SHP77 treated with DMSO at 0.1 percent for 48 hours (cell line): ENCODE measurements around the gene WIPF3.

Experiments
- DNase-seq: peaks from one replicate; lab custom pipeline; 2025; lab: John Stamatoyannopoulos, UW

WIPF3 gene

GRCh38 chr7:29809533-29810155 lies 3.3 kb downstream of the WIPF3 start:
- DNase-seq, result no peak

- DNase-seq, result no peak
Measured at GRCh38 chr7:29810297-29810696, 4.0 kb downstream of the WIPF3 start.

GRCh38 chr7:29810813-29811482 lies 4.6 kb downstream of the WIPF3 start:
- DNase-seq, result no peak

DNA sequence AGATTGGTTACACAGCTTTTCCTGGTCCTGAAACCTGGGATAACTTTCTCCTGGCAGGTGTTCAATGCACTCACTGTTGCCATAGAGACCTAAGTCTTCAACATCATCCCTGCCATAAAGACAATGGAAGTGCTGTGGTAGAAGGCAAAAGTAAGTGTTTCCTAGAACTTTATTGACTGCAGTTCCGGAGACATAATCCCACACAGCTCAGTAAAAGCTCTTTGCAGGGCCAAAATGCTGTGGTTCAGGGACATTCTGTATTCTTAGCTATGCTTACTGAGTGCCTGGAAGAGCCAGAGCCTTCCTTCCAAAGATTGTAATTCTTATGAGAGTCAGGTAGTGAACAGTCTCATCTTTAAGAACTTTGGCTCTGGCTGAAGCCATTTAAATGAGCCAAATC lies 5.3 kb downstream of the WIPF3 start:
- no peak for DNase-seq

DNA sequence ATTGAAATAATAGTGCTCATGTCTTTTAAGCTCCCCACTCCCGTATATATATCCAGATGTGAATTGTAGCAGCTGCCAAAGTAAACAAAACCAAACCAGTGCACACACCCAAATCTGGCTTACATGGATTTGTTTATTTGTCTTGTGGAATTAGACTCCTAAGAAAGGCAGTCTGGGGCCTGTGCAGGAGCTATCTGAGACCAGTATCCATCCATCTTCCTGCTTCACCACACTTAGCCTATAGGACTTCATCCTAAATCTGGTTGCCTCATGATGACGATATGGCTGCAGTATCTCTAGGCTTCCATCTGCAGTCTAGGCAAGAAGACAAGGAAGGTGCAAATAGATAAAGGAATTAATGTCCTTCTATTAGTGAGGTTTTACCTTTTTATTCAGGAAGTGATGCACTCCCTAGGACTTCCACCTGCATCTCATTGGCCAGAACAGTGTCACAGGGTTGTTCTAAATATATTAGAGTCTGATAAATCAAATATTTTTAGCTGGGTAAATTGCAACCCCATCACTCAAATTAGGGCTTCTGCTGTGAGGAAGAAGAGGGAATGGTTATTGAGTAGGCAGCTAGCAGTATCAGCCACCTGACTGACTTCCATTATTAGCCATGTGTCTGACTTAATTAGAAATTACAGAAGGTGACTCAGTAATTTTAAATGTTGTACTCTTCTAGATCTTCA lies 6.0 kb downstream of the WIPF3 start:
- DNase-seq, result no peak

DNA sequence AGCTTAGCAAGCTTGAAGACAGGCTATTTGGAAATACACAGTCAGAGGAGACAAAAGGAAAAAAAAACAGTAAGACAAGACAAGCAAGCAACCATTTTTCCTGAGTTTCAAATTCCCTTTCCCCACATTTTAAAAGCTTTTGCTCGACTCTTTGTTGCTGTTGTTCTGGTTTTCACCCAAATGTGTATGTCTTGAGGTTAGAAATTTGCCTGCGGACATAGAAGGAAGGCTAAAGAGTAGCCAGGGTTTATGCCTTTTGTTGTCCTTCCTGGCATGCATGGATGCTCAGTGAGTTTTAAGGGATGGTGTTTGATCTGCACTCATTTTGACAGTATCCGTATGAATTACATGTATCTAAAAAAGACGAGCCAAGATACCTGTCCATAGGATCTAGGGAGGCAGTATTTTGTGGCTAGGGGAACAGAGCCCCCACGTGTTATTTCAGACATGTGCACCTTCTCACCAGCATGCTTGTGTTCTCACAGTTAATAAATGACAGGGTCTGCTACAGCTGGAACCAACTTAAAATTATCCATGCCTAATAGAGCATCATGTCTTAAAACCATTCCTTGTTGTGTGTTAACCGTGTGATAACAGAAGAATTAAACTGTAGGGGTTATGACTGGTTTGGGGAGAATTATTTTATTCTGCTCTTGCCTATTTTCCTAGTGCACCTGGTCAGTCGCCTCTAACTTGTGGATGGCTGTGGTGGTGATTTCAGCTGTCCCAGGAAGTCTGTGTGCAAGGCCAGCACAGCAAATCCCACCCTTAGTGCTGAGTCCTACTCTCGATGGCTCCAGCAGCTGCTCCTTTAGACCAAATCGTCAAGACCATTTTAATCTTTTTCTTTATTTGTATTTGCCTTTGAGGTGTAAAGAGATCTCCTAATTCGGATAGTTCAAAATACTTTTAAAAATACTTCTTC lies 9.1 kb downstream of the WIPF3 start:
- no peak for DNase-seq

GRCh38 chr7:29818308-29818707 lies 12.0 kb downstream of the WIPF3 start:
- DNase-seq, result no peak

- DNase-seq, result no peak
Measured at GRCh38 chr7:29825775-29826529, 19.6 kb downstream of the WIPF3 start.

- no peak for DNase-seq
Measured at GRCh38 chr7:29826530-29826822, 20.2 kb downstream of the WIPF3 start.

DNA sequence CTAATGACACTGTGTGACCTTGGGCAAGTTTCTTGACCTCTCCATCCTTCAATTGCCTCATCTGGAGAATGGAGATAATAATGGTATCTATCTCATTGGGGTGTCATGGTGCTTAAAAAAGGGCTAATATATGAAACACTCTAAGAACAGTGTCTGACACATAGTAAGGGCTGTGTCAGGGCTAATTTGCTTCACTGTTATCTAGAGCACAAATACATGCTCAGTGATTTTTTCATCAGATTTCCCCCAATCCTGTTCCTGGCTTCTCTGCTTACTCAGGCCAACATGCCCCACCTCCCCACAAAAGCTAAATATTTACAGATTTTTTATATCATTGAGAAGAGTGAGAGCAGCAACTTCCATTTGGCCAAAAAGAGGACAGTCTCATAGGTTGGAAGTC lies 20.6 kb downstream of the WIPF3 start:
- no peak for DNase-seq

DNA sequence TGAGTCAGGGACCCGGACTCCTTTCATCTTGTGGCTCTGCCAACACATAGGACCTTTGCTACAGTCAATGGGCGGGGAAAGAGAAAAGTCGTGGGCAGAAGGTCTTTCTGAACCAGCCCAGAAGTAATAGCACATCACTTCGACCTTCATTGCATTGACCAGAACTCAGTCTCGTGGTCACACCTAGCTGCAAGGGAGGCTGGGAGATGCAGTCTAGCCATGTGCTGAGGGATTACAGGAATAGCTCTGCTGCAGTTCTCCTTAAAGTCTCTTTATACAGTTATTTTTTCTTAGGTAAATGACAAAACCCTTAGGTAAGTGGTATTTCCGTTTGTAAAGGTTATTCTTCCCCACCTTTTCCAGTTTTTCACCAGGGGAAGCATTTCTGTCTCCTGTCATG lies 25.4 kb downstream of the WIPF3 start:
- no peak for DNase-seq

DNA sequence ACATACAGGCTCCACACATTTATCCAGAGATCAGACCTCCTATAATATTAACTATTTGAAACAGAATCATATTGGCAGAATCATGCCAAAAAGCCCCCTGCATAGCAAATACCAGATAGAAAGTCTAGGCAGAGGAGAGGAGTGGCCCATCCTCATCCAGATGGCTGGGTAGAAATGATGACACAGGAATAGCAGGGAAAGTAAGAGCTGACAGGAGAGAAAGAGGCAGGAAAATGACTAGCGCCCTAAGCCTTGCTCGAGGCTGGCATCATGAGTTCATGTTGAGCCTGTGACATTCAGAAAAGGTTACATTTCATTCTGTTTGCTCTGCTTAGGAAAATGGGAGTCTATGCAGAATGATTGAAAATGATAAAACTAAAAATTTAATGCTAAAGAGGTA lies 27.6 kb downstream of the WIPF3 start:
- no peak for DNase-seq

GRCh38 chr7:29835718-29836117 lies 29.4 kb downstream of the WIPF3 start:
- DNase-seq, result no peak

- no peak for DNase-seq
Measured at GRCh38 chr7:29839302-29839701, 33.0 kb downstream of the WIPF3 start.

DNA sequence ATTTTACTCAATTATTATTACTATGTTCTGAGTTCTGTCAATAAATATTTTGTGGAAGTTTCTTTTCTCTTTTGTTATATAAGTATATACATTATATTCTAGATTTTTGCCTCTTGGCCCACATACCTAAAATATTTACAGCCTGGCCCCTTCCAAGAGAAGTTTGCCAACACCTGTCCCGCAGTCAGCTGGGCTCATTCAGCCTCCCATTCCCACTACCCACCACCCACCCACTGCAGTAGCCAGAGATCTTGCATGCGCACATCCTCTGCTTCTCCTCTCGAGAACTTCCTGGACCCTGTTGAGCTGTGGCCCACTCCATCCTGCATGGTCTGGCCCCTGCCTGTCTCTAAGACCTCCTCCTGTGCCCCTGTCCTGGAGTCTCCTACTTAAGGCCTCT lies 33.6 kb downstream of the WIPF3 start:
- DNase-seq, result no peak

DNA sequence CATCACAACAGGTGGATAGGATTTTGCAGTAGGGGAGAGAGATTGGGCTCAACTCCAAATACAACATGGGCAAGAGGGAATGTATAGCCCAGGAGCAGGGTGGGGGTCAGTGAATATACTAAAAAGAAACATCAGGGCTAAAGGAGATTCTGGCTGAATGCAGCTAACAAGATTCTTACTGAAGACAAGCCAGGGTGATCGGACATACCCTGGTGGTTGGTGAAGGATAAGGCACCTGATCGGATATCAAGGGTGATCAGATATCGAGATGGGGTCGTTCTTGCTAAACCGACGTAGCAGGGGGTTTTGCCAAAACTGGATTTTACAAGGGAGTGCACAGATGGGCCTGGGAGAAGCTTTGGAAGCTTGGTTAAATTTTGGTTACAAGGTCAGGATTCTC lies 34.4 kb downstream of the WIPF3 start:
- no peak for DNase-seq

DNA sequence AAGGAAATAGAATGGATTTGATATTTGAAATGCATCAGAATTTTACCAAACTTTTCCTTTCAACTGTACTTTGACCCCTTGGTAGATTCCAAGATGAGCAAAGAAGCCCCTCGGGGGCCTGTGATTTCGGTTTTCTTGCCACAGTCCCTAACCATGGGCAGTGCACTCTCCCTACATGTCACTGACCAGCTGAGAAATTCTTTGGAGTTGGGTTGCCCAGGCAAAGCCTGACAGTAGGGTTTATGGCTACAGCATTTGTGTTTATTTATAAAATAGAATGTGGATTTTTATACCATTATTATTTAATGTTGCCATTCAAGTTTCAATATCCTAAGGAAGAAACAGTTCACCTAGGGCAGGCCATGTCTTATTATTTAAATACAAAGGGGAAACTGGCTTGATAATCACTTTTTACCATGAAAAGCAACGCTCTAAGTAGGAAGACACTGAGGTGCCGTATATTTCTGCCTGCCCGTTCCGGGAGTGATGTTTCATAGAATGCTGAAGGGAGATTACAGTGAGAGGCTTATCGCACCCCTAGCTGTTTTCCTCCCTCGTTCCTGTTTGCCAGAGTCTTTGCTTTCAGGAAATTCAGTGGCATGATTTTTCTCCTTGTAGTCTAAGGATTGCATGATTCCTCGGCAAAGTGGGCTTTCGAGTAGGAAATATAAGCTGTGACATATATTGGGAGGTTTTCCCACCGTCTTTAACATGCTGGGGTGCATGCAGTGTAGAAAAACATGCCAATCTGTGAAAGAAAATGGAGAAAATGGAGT lies 35.8 kb downstream of the WIPF3 start:
- DNase-seq, result no peak

GRCh38 chr7:29843093-29843492 lies 36.8 kb downstream of the WIPF3 start:
- no peak for DNase-seq

- no peak for DNase-seq
Measured at GRCh38 chr7:29843726-29844125, 37.4 kb downstream of the WIPF3 start.

DNA sequence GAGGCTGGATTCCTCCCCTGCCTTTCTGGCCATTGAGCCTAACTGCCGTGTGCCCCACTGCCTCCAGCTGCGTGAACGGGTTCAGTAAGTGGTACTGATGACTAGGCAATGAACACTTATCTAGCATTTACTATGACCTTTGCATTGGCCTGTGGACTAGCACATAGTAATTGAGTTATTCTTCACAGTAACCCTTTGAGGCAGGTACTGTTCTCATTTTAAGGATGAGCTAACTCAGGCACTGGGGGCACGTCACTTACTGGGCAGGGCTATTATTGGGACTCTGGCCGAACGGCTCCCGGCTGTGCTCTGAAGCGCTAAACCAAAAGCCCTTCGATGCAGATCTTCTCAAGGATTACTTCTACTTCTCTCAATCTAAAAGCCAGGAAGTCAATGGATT lies 38.3 kb downstream of the WIPF3 start:
- no peak for DNase-seq

DNA sequence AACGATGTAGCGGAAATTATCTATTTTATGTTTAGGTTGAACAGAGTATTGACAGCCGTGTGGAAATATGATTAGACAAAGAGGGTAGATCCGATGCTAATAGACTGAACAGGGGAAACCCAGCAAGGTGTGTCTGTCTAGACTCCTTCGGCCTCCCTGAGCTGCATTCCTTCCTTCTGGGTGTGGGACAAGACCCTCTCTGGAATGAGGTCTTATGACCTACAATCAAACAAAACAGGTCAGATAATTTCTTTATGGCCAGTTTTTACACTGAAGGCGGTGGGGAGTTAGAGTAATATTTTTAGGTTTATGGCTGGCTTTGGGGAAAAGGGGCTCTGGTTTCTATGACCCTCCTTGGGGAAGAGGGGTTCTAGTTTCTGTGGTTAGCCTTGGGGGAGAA lies 41.2 kb downstream of the WIPF3 start:
- DNase-seq, result no peak
